Muscle of leg (tissue), 11 donors: ENCODE results near the gene WDR70. TPM values are rescaled to one million over a fixed set of nuclear protein-coding genes. Genes with fewer than 3 reads are reported as not detected.

Experiments used
- DNase-seq: peaks from one replicate; pipeline ENCODE4 v3.0.0; 2013
- H3K27ac ChIP-seq: one replicate; pipeline ENCODE4 v1.5.1; 2013; ENCODE audit warnings: mild to moderate bottlenecking, low read length, control low read depth
- H3K27me3 ChIP-seq: one replicate; pipeline ENCODE4 v1.6.1; 2013; ENCODE audit warnings: low read length; ENCODE audit not compliant: control insufficient read depth, insufficient read depth
- H3K36me3 ChIP-seq: one replicate; pipeline ENCODE4 v1.6.1; 2013; ENCODE audit warnings: low read length; ENCODE audit not compliant: control insufficient read depth, insufficient read depth
- H3K4me1 ChIP-seq: one replicate; pipeline ENCODE4 v1.6.1; 2013; ENCODE audit warnings: low read length; ENCODE audit not compliant: control insufficient read depth, insufficient read depth
- H3K4me3 ChIP-seq: one replicate; pipeline ENCODE4 v1.5.1; 2013; ENCODE audit warnings: low read length, control low read depth
- H3K9me3 ChIP-seq: replicated peaks from 2 replicates; pipeline ENCODE4 v1.6.1; 2013; ENCODE audit warnings: low read depth, low read length; ENCODE audit not compliant: control insufficient read depth
- WGBS: methylation state at CpG from one replicate; pipeline ENCODE4 v1.1.5; 2013; ENCODE audit warnings: missing lambda C conversion rate; ENCODE audit not compliant: insufficient coverage; 5-methylcytosine and 5-hydroxymethylcytosine counted together
- polyA plus RNA-seq, 8 donors: library from polyadenylated mRNA; unstranded; fragments of 120-200 nt; gene quantifications; one replicate each; pipeline versions ENCODE4 v1.2.1 to v1.2.3, GENCODE V29; 2013; ENCODE audit warnings: inconsistent platforms in 1 of 8, low replicate concordance in 1 of 8; ENCODE audit not compliant: insufficient read length in 8 of 8, insufficient read depth in 1 of 8
- total RNA-seq: library from RNA; stranded (reverse); fragments of 120-200 nt; gene quantifications from one replicate; pipeline ENCODE4 v1.2.4, GENCODE V29; 2013

The WDR70 gene
- total and polyA plus RNA-seq, 9 donors: 24.3 to 44.2 (median 27.4) TPM

DNA sequence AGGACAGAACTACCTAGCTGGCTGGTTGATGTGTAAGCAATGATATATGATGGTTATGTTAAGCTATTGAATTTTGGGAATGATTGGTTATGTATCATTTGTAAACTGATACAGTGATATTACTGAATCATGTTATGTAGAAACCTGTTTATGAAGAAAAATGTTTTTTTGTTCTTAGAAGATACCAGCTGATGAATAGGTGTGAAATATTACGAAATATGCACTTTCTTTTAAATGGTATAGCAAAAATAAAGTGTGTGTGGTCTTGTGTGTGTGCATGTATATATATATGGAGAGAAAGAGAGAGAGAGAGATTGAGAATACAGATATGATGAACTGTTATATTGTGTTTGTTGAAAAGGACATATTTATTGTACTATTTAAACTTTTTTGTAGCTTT, 164.1 kb downstream of the WDR70 start:
- no peak overlapping the region for H3K4me3 ChIP-seq
- no peaks in the 10 kb centered on the region for H3K27me3 ChIP-seq
- no peaks in the 10 kb centered on the region for H3K36me3 ChIP-seq
- no peak overlapping the region for H3K27ac ChIP-seq
- no peak for DNase-seq
- 100% methylated on average over 1 of the region's 1 CpG for WGBS
- H3K9me3 ChIP-seq: no peaks in the 10 kb centered on the region
- H3K4me1 ChIP-seq: no peaks in the 10 kb centered on the region

DNA sequence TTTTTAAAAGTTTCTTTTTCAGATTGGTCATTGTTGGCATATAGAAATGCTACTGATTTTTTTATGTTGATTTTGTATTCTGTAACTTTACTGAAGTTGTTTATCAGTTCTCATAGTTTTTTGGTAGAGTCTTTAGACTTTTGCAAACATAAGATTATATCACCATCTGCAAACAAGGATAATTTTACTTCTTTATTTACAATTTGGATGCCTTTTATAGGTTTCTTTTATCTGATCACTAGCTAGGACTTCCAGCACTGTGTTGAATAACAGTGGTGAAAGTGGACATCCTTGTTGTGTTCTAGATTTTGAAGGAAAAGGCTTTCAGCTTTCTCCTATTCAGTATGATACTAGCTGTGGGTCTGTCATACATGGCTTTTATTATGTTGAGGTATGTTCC, 170.3 kb downstream of the WDR70 start:
- H3K27ac ChIP-seq: no peak overlapping the region
- H3K4me3 ChIP-seq: no peak overlapping the region
- peaks cover 3% of the 10 kb centered on the region for H3K9me3 ChIP-seq
- H3K4me1 ChIP-seq: no peaks in the 10 kb centered on the region
- no peak for DNase-seq
- no peaks in the 10 kb centered on the region for H3K27me3 ChIP-seq
- H3K36me3 ChIP-seq: no peaks in the 10 kb centered on the region

DNA sequence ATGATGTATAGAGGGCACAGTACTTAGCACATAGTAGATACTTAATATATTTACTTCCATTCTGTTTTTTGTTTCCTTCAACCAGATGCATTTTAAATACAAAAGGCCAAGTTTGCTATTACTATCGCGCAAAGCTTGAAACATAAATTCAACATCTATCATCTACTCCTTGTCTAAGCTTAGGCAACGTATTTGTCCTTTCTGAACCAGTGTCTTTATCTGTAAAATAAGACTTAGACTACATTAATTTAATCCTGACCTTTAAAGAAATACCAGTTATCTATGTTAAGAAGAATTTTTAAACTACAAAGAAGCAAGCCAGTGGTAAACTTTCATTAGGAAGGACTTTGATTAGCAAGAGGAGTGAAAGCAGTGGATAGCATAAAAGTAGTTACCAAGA, 173.0 kb downstream of the WDR70 start:
- H3K4me1 ChIP-seq: no peaks in the 10 kb centered on the region
- peaks cover 7% of the 10 kb centered on the region for H3K9me3 ChIP-seq
- H3K27ac ChIP-seq: no peak overlapping the region
- 92% methylated on average over 2 of the region's 3 CpGs for WGBS
- H3K27me3 ChIP-seq: no peaks in the 10 kb centered on the region
- H3K36me3 ChIP-seq: no peaks in the 10 kb centered on the region
- H3K4me3 ChIP-seq: no peak overlapping the region
- DNase-seq: no peak

DNA sequence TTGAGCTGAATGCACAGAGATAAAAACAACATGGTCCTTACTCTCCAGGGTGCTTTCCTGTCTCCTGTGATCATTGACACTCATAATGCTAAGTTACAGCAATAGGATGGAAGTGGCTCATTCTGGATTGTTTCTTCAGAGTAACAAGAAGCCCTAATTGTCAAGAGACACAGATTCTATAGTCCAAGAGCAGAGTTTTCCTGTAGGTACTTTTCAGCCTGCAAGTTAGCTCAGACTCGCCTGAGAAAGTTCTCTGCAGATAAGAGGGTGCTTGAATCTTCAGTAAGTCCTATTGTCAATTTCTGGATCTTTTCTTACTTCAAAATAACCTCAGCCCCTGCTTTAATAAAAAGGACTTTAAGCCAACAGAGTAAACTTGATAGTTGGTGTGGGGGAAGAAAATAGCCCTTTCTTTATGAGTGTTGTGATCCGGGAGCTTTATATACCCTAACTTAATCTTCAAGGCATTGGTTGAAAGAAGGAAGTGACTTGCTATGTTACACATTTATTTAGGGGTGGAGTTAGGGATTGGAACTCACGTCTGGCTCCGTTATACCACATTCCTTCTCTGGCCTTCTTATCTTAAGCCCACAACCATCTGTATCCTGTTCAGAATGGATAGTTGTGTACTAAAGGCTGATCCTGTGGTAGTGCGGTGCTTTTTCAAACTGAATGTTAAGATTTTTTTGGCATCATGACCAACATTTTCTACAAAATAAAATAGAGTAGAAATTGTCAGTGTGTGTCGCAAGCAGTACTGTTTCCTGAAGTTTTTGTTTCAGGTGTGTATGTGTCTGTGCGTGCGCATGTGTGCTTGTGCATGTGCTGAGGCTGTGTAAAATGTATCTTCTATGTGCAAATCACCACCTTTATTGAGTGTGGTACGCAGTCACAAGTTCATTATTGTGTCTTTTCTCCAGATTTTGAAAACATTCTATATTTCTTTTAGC, 173.9 kb downstream of the WDR70 start:
- no peak overlapping the region for H3K27ac ChIP-seq
- no peaks in the 10 kb centered on the region for H3K4me1 ChIP-seq
- H3K9me3 ChIP-seq: peaks cover 7% of the 10 kb centered on the region
- no CpG with 5 or more reads among the region's 9 CpGs for WGBS
- DNase-seq: peak; percentile 35
- H3K36me3 ChIP-seq: no peaks in the 10 kb centered on the region
- no peak overlapping the region for H3K4me3 ChIP-seq
- H3K27me3 ChIP-seq: no peaks in the 10 kb centered on the region

DNA sequence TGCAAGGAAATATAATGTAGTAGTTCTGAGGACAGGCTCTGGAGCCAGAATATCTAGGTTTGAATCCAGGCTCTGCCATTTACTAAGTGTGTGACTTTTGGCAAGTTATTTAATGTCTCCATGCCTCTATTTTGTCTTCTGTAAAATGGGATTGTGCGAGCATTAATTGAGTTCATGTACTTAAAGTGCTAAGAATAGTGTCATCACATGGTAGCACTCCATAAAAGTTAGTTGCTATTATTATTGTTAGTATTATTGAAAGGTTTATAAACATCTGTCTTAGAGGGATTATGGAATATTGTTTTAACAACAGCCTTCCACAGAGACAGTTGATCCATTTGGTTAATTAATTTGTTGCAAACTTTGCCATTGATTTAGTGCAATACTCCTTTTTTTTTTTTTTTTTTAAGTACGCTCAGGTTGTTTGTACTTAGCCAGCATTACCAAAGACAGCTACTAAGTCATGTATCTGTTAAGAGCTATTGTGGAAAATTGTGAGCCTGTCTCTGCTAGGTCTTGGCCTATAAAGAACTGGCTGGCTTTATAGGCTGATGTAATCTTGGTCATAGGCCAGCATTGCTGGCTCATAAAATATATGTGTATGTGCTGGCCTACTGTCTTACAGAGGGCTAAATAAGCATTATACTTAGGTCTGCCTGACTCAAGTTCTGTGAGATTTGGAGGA, 174.7 kb downstream of the WDR70 start:
- peak; percentile 82 for DNase-seq
- H3K27ac ChIP-seq: no peak overlapping the region
- no CpG with 5 or more reads among the region's 2 CpGs for WGBS
- H3K36me3 ChIP-seq: no peaks in the 10 kb centered on the region
- H3K4me3 ChIP-seq: no peak overlapping the region
- no peaks in the 10 kb centered on the region for H3K4me1 ChIP-seq
- H3K9me3 ChIP-seq: peaks cover 7% of the 10 kb centered on the region
- no peaks in the 10 kb centered on the region for H3K27me3 ChIP-seq

DNA sequence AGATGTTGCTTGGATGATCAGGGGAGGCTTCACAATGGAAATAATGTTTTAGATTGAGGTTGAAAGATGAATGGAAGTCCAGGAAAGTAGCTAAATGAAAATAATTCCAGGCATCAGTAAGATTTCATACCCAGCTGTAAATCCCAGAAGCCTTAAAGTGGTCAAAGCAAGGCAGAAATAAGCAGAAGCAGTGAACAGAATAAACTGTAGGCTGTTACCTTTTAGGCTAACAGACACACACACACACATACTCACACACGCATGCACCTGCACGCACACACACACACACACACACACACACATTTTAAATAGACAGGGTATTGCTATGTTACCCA, 175.3 kb downstream of the WDR70 start:
- Histone ChIP-seq H3K27me3 (no peaks in the 10 kb centered on the region), H3K4me1 (no peaks in the 10 kb centered on the region), H3K4me3 (no peak overlapping the region), H3K27ac (no peak overlapping the region), H3K36me3 (no peaks in the 10 kb centered on the region), H3K9me3 (peaks cover 7% of the 10 kb centered on the region)
- DNase-seq: no peak
- 100% methylated on average over 2 of the region's 2 CpGs for WGBS

DNA sequence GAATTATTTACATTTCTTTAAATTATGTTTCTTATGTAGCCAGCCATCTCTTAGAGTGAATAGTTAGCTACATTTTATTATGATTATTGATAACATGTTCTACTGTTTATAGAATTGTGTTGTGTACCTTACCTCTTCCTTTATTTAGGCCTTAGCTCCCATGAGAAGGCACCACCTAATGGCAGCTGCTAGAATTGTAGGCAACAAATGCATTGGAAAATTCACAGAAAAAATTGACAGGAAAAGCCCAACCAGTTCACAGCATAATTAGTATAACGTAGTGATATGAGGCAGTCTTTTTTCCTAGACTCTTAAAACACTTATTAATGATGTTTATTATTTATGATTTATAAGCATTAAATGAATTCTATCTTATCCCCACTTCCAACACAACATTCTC, 175.8 kb downstream of the WDR70 start:
- no peak for DNase-seq
- Histone ChIP-seq H3K36me3 (no peaks in the 10 kb centered on the region), H3K9me3 (peaks cover 7% of the 10 kb centered on the region), H3K4me1 (no peaks in the 10 kb centered on the region), H3K27me3 (no peaks in the 10 kb centered on the region), H3K27ac (no peak overlapping the region), H3K4me3 (no peak overlapping the region)
- no CpG with 5 or more reads among the region's 1 CpG for WGBS

GRCh38 chr5:37557734-37558293, 178.7 kb downstream of the WDR70 start:
- Histone ChIP-seq H3K36me3 (no peaks in the 10 kb centered on the region), H3K4me3 (no peak overlapping the region), H3K27me3 (no peaks in the 10 kb centered on the region), H3K9me3 (peaks cover 7% of the 10 kb centered on the region), H3K4me1 (no peaks in the 10 kb centered on the region), H3K27ac (no peak overlapping the region)
- WGBS: no CpG with 5 or more reads among the region's 2 CpGs
- DNase-seq: no peak

- WGBS: no CpG with 5 or more reads among the region's 2 CpGs
- H3K4me1 ChIP-seq: no peaks in the 10 kb centered on the region
Observed at GRCh38 chr5:37565062-37565670, 186.0 kb downstream of the WDR70 start.

DNA sequence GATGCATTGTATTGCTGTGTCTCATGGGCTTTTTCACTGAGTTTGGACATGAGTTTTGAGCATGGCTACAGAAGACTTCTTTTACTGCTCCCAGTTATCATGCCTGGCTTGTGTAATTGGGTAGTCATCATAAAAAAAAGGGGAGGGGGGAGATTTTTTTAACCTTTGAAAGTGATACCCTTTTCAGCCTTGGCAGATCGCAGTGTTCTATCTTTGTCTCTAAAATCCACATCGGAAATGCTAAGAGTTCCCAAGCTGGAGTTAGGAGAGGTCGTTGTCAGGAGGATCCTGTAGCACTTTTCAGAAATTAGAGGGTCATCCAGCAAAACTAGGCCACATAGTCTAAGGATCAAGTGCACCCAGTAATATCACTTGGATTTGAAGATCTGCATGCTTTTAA, 188.4 kb downstream of the WDR70 start:
- 65% methylated on average over 2 of the region's 3 CpGs for WGBS
- Histone ChIP-seq H3K27ac (no peak overlapping the region), H3K27me3 (no peaks in the 10 kb centered on the region), H3K4me3 (no peak overlapping the region), H3K36me3 (no peaks in the 10 kb centered on the region), H3K4me1 (no peaks in the 10 kb centered on the region), H3K9me3 (no peaks in the 10 kb centered on the region)
- DNase-seq: no peak

More at GRCh38 chr5:37565062-37565670, 186.0 kb downstream of the WDR70 start:
- Histone ChIP-seq H3K27me3 (no peaks in the 10 kb centered on the region), H3K9me3 (no peaks in the 10 kb centered on the region), H3K4me3 (no peak overlapping the region), H3K27ac (no peak overlapping the region), H3K36me3 (no peaks in the 10 kb centered on the region)
- no peak for DNase-seq
